ENCODE measurements around the gene BHMT. TPM values are rescaled to one million over a fixed set of nuclear protein-coding genes. Genes with fewer than 3 reads are reported as not detected.

The BHMT gene
- total and polyA plus RNA-seq, 2 donors (not counting 1 experiment from before 2014, with no cell fraction given) = 0.17 TPM; not detected in 1

GRCh38 chr5:79069488-79070349 lies 41.9 kb upstream of the BHMT start, which contains the start of the genes BHMT2 and DMGDH:
TSS of gene BHMT2 (plus strand) at chr5:79069767. CDS start at chr5:79069783, 16 bp downstream.
TSS of gene DMGDH (minus strand) at chr5:79069674. CDS start at chr5:79069620, 54 bp downstream.
- H4K20me1 ChIP-seq (ENCODE audit: control insufficient read depth, extremely low read depth, insufficient read depth, low read length) = no peaks in the 10 kb centered on the region
- peak within 1 kb of the TSS; percentile 22 for H3K27ac ChIP-seq (ENCODE audit: insufficient read depth, low read length)
- TF ChIP-seq, protein P1, sequence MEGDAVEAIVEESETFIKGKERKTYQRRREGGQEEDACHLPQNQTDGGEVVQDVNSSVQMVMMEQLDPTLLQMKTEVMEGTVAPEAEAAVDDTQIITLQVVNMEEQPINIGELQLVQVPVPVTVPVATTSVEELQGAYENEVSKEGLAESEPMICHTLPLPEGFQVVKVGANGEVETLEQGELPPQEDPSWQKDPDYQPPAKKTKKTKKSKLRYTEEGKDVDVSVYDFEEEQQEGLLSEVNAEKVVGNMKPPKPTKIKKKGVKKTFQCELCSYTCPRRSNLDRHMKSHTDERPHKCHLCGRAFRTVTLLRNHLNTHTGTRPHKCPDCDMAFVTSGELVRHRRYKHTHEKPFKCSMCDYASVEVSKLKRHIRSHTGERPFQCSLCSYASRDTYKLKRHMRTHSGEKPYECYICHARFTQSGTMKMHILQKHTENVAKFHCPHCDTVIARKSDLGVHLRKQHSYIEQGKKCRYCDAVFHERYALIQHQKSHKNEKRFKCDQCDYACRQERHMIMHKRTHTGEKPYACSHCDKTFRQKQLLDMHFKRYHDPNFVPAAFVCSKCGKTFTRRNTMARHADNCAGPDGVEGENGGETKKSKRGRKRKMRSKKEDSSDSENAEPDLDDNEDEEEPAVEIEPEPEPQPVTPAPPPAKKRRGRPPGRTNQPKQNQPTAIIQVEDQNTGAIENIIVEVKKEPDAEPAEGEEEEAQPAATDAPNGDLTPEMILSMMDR (conservative IDR thresholded peaks at IDR 0.05 in 1 of 2, IDR thresholded peaks at IDR 0.05 in 1 of 2; ENCODE audit: low read depth in 1 of 2, low read length in 2 of 2) = no peak
- no peak for TF ChIP-seq EZH2 (IDR thresholded peaks at IDR 0.05; ENCODE audit: low read length, missing control alignments)
- H3K9ac ChIP-seq (ENCODE audit: insufficient read depth, low read length) = peak within 1 kb of the TSS; percentile 24
- no peaks in the 10 kb centered on the region for H3K9me3 ChIP-seq (ENCODE audit: control insufficient read depth, insufficient read depth, low read depth, low read length)
- no peaks in the 10 kb centered on the region for H3K79me2 ChIP-seq (ENCODE audit: control insufficient read depth, insufficient read depth, low read length)
- H2AFZ ChIP-seq (ENCODE audit: low read length) = peak within 1 kb of the TSS; percentile 73
- no peaks in the 10 kb centered on the region for H3K36me3 ChIP-seq (ENCODE audit: control insufficient read depth, insufficient read depth, low read length)
- peak within 1 kb of the TSS; percentile 14 to 50 (median 24) for H3K4me3 ChIP-seq (replicated peaks in 1 of 4; ENCODE audit: control extremely low read depth in 1 of 4, insufficient read depth in 1 of 4, low read depth in 3 of 4, low read length in 4 of 4)
- H3K4me1 ChIP-seq (ENCODE audit: control insufficient read depth, extremely low read depth, insufficient read depth, low read length) = peaks cover 4% of the 10 kb centered on the region
- peak within 1 kb of the TSS; percentile 68 for H3K4me2 ChIP-seq (ENCODE audit: extremely low read depth, insufficient read depth, low read length)
- H3K27me3 ChIP-seq (ENCODE audit: control insufficient read depth, insufficient read depth, low read length) = no peaks in the 10 kb centered on the region
- DNase-seq (ENCODE audit: low read depth in 2 of 2) = peak; percentile 41 to 68

DNA sequence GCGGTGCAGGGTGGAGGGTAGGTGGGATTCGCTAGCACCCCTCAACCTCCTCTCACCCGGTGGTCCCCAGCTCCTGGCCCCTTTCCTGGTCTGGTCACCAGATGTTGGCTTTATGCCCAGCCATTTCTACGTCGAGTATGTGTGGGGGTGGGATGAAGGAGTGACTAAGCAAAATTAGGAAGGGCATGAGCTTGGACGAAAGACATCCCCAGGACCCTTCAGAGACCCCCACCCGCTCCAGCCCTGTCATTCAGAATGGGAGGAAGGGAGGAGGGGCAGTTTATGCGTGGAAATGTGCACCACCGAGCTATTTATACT lies 41.3 kb upstream of the BHMT start:
- Histone ChIP-seq H4K20me1 (ENCODE audit: control insufficient read depth, extremely low read depth, insufficient read depth, low read length) (no peaks in the 10 kb centered on the region), H2AFZ (ENCODE audit: low read length) (peak overlapping the region; percentile 73), H3K9me3 (ENCODE audit: control insufficient read depth, insufficient read depth, low read depth, low read length) (no peaks in the 10 kb centered on the region), H3K4me2 (ENCODE audit: extremely low read depth, insufficient read depth, low read length) (peak overlapping the region; percentile 68), H3K4me3 (replicated peaks in 1 of 4; ENCODE audit: control extremely low read depth in 1 of 4, insufficient read depth in 1 of 4, low read depth in 3 of 4, low read length in 4 of 4) (peak overlapping the region in 1 of 4 experiments; percentile 50), H3K36me3 (ENCODE audit: control insufficient read depth, insufficient read depth, low read length) (no peaks in the 10 kb centered on the region), H3K9ac (ENCODE audit: insufficient read depth, low read length) (no peak overlapping the region), H3K79me2 (ENCODE audit: control insufficient read depth, insufficient read depth, low read length) (no peaks in the 10 kb centered on the region), H3K4me1 (ENCODE audit: control insufficient read depth, extremely low read depth, insufficient read depth, low read length) (peaks cover 4% of the 10 kb centered on the region), H3K27me3 (ENCODE audit: control insufficient read depth, insufficient read depth, low read length) (no peaks in the 10 kb centered on the region), H3K27ac (ENCODE audit: insufficient read depth, low read length) (peak overlapping the region; percentile 22)
- TF ChIP-seq, protein P1 (conservative IDR thresholded peaks at IDR 0.05 in 1 of 2, IDR thresholded peaks at IDR 0.05 in 1 of 2; ENCODE audit: low read depth in 1 of 2, low read length in 2 of 2) = no peak
- no peak for TF ChIP-seq EZH2 (IDR thresholded peaks at IDR 0.05; ENCODE audit: low read length, missing control alignments)
- peak; percentile 34 to 44 for DNase-seq (ENCODE audit: low read depth in 2 of 2)

DNA sequence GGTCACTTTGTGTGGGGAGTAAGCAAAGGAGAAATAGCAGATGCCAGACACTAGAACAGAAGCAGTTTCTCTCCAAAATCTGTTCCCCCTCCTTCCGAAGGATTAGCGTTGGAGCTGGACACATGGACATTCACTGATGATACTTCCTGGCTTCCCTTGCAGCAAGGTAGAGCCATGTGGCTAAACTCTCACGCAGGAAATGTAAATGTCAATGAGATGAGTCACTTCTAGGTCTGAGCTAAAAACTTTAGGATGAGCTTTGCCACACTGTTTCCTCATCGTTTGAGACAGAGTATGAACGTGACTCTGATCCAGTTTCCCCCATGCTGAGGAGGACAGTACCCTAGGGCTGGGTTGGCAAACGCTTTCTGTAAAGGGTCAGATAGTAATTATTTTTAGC lies 37.0 kb upstream of the BHMT start:
- H4K20me1 ChIP-seq (ENCODE audit: control insufficient read depth, extremely low read depth, insufficient read depth, low read length) = no peaks in the 10 kb centered on the region
- H3K27me3 ChIP-seq (ENCODE audit: control insufficient read depth, insufficient read depth, low read length) = no peaks in the 10 kb centered on the region
- no peak for TF ChIP-seq EZH2 (IDR thresholded peaks at IDR 0.05; ENCODE audit: low read length, missing control alignments)
- TF ChIP-seq, protein P1 (conservative IDR thresholded peaks at IDR 0.05 in 1 of 2, IDR thresholded peaks at IDR 0.05 in 1 of 2; ENCODE audit: low read depth in 1 of 2, low read length in 2 of 2) = no peak
- H3K9ac ChIP-seq (ENCODE audit: insufficient read depth, low read length) = no peak overlapping the region
- H3K4me1 ChIP-seq (ENCODE audit: control insufficient read depth, extremely low read depth, insufficient read depth, low read length) = peaks cover 4% of the 10 kb centered on the region
- H2AFZ ChIP-seq (ENCODE audit: low read length) = no peak overlapping the region
- DNase-seq (ENCODE audit: low read depth in 2 of 2) = peak in 1 of 2 donors; percentile 58
- H3K4me2 ChIP-seq (ENCODE audit: extremely low read depth, insufficient read depth, low read length) = no peak overlapping the region
- no peaks in the 10 kb centered on the region for H3K36me3 ChIP-seq (ENCODE audit: control insufficient read depth, insufficient read depth, low read length)
- no peak overlapping the region for H3K4me3 ChIP-seq (replicated peaks in 1 of 4; ENCODE audit: control extremely low read depth in 1 of 4, insufficient read depth in 1 of 4, low read depth in 3 of 4, low read length in 4 of 4)
- H3K79me2 ChIP-seq (ENCODE audit: control insufficient read depth, insufficient read depth, low read length) = no peaks in the 10 kb centered on the region
- no peaks in the 10 kb centered on the region for H3K9me3 ChIP-seq (ENCODE audit: control insufficient read depth, insufficient read depth, low read depth, low read length)
- no peak overlapping the region for H3K27ac ChIP-seq (ENCODE audit: insufficient read depth, low read length)

Data from fibroblast of lung (primary cell).